ENCODE data around the gene EIF4E. TPM values are rescaled to one million over a fixed set of nuclear protein-coding genes. Genes with fewer than 3 reads are reported as not detected.
"Not testable (repeated sequence)": the region's sequence is repeated elsewhere in the genome, so short reads cannot be mapped to it uniquely, and the experiment has no call there.

EIF4E gene
- total RNA-seq, 1 donor from 2014 or later: 66.1 TPM

DNA sequence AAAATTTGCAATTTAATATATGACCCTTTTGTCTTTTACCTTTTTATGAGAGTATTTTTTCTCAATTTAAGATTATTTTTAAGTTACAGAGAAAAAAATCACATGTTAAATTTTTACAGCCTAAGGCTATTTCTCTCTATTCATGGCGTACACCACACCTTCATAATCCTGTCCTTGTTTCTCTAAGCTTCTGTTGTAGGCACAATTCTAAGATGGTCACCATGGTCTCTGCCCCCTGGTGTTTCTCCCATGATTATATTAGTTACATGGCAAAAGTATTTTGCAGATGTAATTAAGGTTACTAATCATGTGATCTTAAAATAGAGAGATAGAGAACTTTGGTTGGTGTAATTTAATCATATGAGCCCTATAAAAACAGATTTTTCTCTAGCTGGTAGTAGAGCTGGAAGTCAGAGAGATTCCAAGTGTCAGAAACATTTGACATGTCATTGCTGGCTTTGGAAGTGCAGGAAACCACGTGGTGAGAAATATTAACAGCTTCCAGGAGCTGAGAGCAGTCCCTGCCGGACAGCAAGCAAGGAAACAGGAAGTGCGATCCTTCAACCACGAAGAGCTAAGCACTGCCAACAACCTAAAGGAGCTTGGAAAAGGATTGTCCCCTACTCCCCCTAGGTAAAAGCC is 89.8 kb downstream of the EIF4E start:
- no peak for DNase-seq (ENCODE audit: low spot score)
- H3K4me1 Mint-ChIP-seq (ENCODE audit: low read depth): peaks cover 5% of the 10 kb centered on the region
- no peaks in the 10 kb centered on the region for H3K36me3 Mint-ChIP-seq (ENCODE audit: low read depth)
- peaks cover 5% of the 10 kb centered on the region for H3K9me3 Mint-ChIP-seq (ENCODE audit: low read depth)
- peak overlapping the region; percentile 63 for H3K27ac Mint-ChIP-seq (ENCODE audit: unreplicated experiment)
- TF ChIP-seq, protein P1, sequence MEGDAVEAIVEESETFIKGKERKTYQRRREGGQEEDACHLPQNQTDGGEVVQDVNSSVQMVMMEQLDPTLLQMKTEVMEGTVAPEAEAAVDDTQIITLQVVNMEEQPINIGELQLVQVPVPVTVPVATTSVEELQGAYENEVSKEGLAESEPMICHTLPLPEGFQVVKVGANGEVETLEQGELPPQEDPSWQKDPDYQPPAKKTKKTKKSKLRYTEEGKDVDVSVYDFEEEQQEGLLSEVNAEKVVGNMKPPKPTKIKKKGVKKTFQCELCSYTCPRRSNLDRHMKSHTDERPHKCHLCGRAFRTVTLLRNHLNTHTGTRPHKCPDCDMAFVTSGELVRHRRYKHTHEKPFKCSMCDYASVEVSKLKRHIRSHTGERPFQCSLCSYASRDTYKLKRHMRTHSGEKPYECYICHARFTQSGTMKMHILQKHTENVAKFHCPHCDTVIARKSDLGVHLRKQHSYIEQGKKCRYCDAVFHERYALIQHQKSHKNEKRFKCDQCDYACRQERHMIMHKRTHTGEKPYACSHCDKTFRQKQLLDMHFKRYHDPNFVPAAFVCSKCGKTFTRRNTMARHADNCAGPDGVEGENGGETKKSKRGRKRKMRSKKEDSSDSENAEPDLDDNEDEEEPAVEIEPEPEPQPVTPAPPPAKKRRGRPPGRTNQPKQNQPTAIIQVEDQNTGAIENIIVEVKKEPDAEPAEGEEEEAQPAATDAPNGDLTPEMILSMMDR (IDR thresholded peaks at IDR 0.05): peak; percentile 35
- H3K4me3 Mint-ChIP-seq (ENCODE audit: unreplicated experiment): no peak overlapping the region
- H3K27me3 Mint-ChIP-seq (ENCODE audit: low read depth): no peaks in the 10 kb centered on the region

DNA sequence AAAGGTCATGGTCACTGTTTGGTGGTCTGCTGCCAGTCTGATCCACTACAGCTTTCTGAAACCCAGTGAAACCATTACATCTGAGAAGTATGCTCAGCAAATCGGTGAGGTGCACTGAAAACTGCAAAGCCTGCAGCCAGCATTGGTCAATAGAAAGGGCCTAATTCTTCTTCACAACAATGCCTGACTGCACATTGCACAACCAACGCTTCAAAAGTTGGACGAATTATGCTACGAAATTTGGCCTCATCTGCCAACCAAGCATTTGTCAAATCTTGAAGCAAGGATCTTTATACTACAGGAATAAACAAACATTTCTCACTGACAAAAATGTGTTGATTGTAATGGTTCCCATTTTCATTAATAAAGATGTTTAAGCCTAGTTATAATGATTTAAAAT is 90.4 kb downstream of the EIF4E start:
- TF ChIP-seq, protein P1 (IDR thresholded peaks at IDR 0.05): no peak
- H3K4me3 Mint-ChIP-seq (ENCODE audit: unreplicated experiment): no peak overlapping the region
- DNase-seq (ENCODE audit: low spot score): no peak
- no peaks in the 10 kb centered on the region for H3K27me3 Mint-ChIP-seq (ENCODE audit: low read depth)
- peaks cover 5% of the 10 kb centered on the region for H3K9me3 Mint-ChIP-seq (ENCODE audit: low read depth)
- H3K27ac Mint-ChIP-seq (ENCODE audit: unreplicated experiment): no peak overlapping the region
- H3K36me3 Mint-ChIP-seq (ENCODE audit: low read depth): no peaks in the 10 kb centered on the region
- peaks cover 8% of the 10 kb centered on the region for H3K4me1 Mint-ChIP-seq (ENCODE audit: low read depth)

DNA sequence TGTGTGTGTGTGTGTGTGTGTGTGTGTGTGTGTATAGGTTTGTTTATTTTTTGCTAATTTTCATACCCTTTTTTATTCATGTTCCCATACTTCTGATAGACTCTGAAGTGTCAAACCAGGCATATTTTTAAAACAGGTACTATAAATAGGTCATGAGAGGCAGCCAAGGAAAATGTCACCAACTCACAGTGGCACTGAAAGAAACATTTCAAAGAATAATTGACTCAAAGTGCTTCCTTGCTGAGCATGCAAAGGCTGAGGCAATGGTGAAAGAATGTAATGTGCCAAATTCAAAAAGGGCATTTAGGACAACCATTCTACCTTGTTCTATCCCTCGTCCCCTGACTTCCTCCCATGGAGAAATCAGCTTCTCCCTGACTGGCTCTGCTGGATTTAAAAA is 95.5 kb downstream of the EIF4E start:
- Mint-ChIP-seq H3K27me3 (ENCODE audit: low read depth) (no peaks in the 10 kb centered on the region), H3K36me3 (ENCODE audit: low read depth) (no peaks in the 10 kb centered on the region), H3K9me3 (ENCODE audit: low read depth) (no peaks in the 10 kb centered on the region), H3K4me1 (ENCODE audit: low read depth) (peaks cover 6% of the 10 kb centered on the region), H3K27ac (ENCODE audit: unreplicated experiment) (no peak overlapping the region), H3K4me3 (ENCODE audit: unreplicated experiment) (no peak overlapping the region)
- no peak for DNase-seq (ENCODE audit: low spot score)
- TF ChIP-seq, protein P1 (IDR thresholded peaks at IDR 0.05): no peak

DNA sequence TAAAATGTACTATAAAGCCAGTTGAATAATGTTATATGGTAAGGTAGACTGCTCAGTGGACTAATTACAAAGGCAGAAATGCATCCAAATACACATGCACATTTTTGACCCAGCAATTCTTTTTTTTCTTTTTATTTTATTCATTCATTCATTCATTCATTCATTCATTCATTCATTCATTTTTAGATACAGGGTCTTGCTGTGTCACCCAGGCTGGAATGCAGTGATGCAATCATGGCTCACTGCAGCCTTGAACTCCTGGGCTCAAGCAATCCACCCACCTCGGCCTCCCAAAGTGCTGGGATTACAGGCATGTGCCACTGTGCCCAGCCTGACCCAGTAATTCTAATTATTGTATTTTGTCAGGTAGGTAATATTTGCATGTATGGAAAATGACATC is 97.9 kb downstream of the EIF4E start:
- not testable (repeated sequence) for H3K27me3 Mint-ChIP-seq (ENCODE audit: low read depth); H3K9me3 Mint-ChIP-seq (ENCODE audit: low read depth); H3K4me1 Mint-ChIP-seq (ENCODE audit: low read depth); DNase-seq (ENCODE audit: low spot score); H3K27ac Mint-ChIP-seq (ENCODE audit: unreplicated experiment); H3K36me3 Mint-ChIP-seq (ENCODE audit: low read depth); H3K4me3 Mint-ChIP-seq (ENCODE audit: unreplicated experiment)

Other genes starting within 250 kb of the EIF4E start
- 32.3 to 35.2 TPM (median 34.0 TPM) in 3 replicates for gene METAP1, start 66.6 kb upstream of the EIF4E start, total RNA-seq
- 135 to 167 TPM (median 161 TPM) in 3 replicates for gene ADH5, start 159.7 kb upstream of the EIF4E start, total RNA-seq
- gene ADH4, start 215.2 kb upstream of the EIF4E start, total RNA-seq: not detected in 3 replicates